OCI-LY3 (cell line): ENCODE results near the gene LRRN2.

Source experiments
- H2AFZ ChIP-seq: fragments of 200-600, 300-600 bp; shearing (Covaris generic); 2 replicates; pipeline ENCODE4 v1.6.0; 2014; ENCODE audit warnings: antibody characterized with exemption, low read depth, low read length
- H3K27ac ChIP-seq: fragments of 200-600, 300-600 bp; sonication (generic); 2 replicates; pipeline ENCODE4 v1.5.1; 2014; ENCODE audit warnings: mild to moderate bottlenecking, low read length, moderate library complexity, mixed read lengths
- H3K27me3 ChIP-seq: fragments of 200-600, 300-600 bp; sonication (generic); 2 replicates; pipeline ENCODE4 v1.6.1; 2014; ENCODE audit warnings: low read depth, low read length, mixed read lengths
- H3K36me3 ChIP-seq: fragments of 200-600, 300-600 bp; sonication (generic); replicated peaks from 2 replicates; pipeline ENCODE3; 2014; ENCODE audit warnings: low read depth, low read length, mixed read lengths
- H3K4me1 ChIP-seq: fragments of 300-600, 200-600 bp; sonication (generic); 2 replicates; pipeline ENCODE4 v1.6.1; 2014; ENCODE audit warnings: low read length, mixed read lengths
- H3K4me2 ChIP-seq: fragments of 200-600, 300-600 bp; sonication (generic); 2 replicates; pipeline ENCODE4 v1.6.1; 2014; ENCODE audit warnings: low read length, mixed read lengths
- H3K4me3 ChIP-seq: fragments of 300-600, 200-600 bp; sonication (generic); 2 replicates; pipeline ENCODE4 v1.5.1; 2014; ENCODE audit warnings: antibody characterized with exemption, mild to moderate bottlenecking, low read length, moderate library complexity
- H3K79me2 ChIP-seq: fragments of 300-600, 200-600 bp; shearing (Covaris generic); 2 replicates; pipeline ENCODE4 v1.6.1; 2014; ENCODE audit warnings: mild to moderate bottlenecking, low read length, mixed read lengths
- H3K9ac ChIP-seq: fragments of 300-600, 200-600 bp; shearing (Covaris generic); 2 replicates; pipeline ENCODE4 v1.6.0; 2014; ENCODE audit warnings: mild to moderate bottlenecking, low read length, moderate library complexity
- H3K9me3 ChIP-seq: fragments of 200-600, 300-600 bp; shearing (Covaris generic); 2 replicates; pipeline ENCODE4 v1.6.1; 2014; ENCODE audit warnings: low read length, mixed read lengths; ENCODE audit not compliant: insufficient read depth
- H4K20me1 ChIP-seq: fragments of 200-600, 300-600 bp; sonication (generic); 2 replicates; pipeline ENCODE4 v1.6.1; 2016; ENCODE audit warnings: low read length, mixed read lengths; ENCODE audit not compliant: insufficient read depth
- EZH2phosphoT487 ChIP-seq: fragments of 200-600 bp; shearing (Covaris generic); IDR thresholded peaks from 2 replicates; pipeline ENCODE4 v1.6.1; 2018; ENCODE audit warnings: antibody characterized with exemption, mixed run types, low read depth
- TF ChIP-seq, protein P1 (sequence below): fragments of 200-600, 300-600 bp; sonication (generic); IDR thresholded peaks from 2 replicates; pipeline ENCODE4 v1.5.1; 2014; ENCODE audit warnings: antibody characterized with exemption, low read length, low read depth

LRRN2 gene

DNA sequence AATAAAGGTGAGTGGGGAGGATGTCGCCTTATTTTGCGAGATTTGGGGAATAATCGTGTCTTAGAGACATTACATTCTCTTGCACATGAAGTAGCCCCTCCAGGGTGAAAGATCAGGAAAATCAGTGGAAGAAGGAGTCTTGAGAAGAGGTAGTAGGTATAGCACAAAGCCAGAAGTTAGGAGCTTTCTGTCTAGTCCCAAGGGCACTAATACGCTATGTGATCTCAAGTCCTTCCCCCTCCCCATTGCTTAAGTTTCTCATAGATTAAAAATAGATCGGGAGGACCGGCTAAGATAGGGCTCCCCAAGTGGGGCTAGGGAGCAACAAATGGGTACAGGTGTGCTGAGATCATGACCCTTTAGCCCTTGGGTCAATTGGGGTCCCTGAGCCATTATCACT, 13.5 kb downstream of the LRRN2 start:
- H3K27me3 ChIP-seq: peaks cover 68% of the 10 kb centered on the region

DNA sequence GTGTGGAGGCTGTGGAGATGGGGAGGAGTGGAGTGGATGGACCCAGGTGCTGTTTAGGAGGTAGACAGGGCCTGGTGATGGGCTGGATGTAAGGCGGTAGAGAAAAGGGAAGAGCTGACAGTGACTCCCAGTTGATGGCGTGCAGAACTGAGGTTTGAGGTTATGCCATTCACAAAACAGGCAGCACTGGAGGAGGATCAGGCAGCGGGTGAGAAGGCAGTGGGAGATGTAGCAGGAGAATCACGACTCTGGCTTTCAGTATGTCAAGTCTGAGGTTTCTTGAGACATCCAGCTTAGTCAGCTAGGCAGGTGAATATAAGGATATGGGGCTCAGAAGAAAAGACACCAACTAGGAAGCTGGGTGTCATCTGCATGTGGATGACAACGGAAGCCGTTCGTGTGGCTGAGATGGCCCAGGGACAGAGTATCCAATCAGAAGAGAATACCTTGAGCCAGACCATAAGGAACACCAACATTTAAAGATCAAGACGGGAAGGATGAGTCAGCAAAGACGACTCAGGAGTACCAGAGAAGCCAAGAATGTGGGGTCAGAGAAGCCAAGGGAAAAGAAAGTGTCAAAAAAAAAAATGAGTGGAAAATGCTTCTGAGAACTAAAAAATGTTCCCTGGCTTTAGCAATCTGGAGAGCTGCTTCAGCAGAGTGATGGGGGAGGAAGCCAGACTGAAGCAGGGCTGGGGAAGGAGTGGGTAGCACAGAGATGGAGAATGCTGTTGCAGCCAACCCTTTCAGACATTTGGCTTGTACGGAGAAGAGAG, 15.2 kb downstream of the LRRN2 start:
- no peak overlapping the region for H3K27ac ChIP-seq
- H3K4me3 ChIP-seq: no peak overlapping the region
- no peaks in the 10 kb centered on the region for H4K20me1 ChIP-seq
- no peaks in the 10 kb centered on the region for H3K4me1 ChIP-seq
- no peak overlapping the region for H3K4me2 ChIP-seq
- no peaks in the 10 kb centered on the region for H3K79me2 ChIP-seq
- H3K9me3 ChIP-seq: no peaks in the 10 kb centered on the region
- no peak for TF ChIP-seq EZH2phosphoT487
- TF ChIP-seq, protein P1, sequence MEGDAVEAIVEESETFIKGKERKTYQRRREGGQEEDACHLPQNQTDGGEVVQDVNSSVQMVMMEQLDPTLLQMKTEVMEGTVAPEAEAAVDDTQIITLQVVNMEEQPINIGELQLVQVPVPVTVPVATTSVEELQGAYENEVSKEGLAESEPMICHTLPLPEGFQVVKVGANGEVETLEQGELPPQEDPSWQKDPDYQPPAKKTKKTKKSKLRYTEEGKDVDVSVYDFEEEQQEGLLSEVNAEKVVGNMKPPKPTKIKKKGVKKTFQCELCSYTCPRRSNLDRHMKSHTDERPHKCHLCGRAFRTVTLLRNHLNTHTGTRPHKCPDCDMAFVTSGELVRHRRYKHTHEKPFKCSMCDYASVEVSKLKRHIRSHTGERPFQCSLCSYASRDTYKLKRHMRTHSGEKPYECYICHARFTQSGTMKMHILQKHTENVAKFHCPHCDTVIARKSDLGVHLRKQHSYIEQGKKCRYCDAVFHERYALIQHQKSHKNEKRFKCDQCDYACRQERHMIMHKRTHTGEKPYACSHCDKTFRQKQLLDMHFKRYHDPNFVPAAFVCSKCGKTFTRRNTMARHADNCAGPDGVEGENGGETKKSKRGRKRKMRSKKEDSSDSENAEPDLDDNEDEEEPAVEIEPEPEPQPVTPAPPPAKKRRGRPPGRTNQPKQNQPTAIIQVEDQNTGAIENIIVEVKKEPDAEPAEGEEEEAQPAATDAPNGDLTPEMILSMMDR: no peak
- H2AFZ ChIP-seq: no peak overlapping the region
- peaks cover 72% of the 10 kb centered on the region for H3K27me3 ChIP-seq
- no peaks in the 10 kb centered on the region for H3K36me3 ChIP-seq
- H3K9ac ChIP-seq: no peak overlapping the region

More for the DNA sequence above, 13.5 kb downstream of the LRRN2 start:
- H2AFZ ChIP-seq: no peak overlapping the region
- no peak overlapping the region for H3K9ac ChIP-seq
- no peaks in the 10 kb centered on the region for H3K4me1 ChIP-seq
- H3K27ac ChIP-seq: no peak overlapping the region
- H3K4me3 ChIP-seq: no peak overlapping the region
- H3K79me2 ChIP-seq: no peaks in the 10 kb centered on the region
- no peaks in the 10 kb centered on the region for H3K36me3 ChIP-seq
- H4K20me1 ChIP-seq: no peaks in the 10 kb centered on the region
- H3K4me2 ChIP-seq: no peak overlapping the region
- TF ChIP-seq, protein P1: no peak
- no peak for TF ChIP-seq EZH2phosphoT487
- no peaks in the 10 kb centered on the region for H3K9me3 ChIP-seq

DNA sequence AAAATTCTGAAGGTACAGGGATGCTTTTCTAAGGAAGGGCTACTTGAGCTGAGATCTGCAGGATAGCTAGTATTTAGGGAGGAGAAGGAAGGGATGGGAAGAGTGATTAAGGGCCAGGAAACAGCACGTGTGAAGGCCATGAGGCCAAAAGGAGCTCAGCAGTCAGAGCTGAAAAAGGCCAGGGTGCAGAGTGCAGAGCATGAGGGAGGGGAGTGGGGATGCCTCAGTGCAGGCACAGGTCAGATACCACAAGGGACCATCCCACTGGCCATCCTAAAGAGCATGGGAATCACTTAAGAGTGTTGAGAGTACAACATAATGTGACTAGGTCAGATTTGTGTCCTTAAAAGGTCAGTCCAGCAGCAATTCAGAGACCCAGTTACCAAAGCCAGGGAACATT, 16.0 kb downstream of the LRRN2 start:
- H3K27me3 ChIP-seq: peaks cover 77% of the 10 kb centered on the region
- H3K4me1 ChIP-seq: no peaks in the 10 kb centered on the region
- no peaks in the 10 kb centered on the region for H4K20me1 ChIP-seq
- no peak overlapping the region for H3K4me3 ChIP-seq
- no peak overlapping the region for H2AFZ ChIP-seq
- H3K4me2 ChIP-seq: no peak overlapping the region
- no peak overlapping the region for H3K9ac ChIP-seq
- no peaks in the 10 kb centered on the region for H3K36me3 ChIP-seq
- no peaks in the 10 kb centered on the region for H3K9me3 ChIP-seq
- TF ChIP-seq, protein P1: no peak
- TF ChIP-seq EZH2phosphoT487: no peak
- H3K27ac ChIP-seq: no peak overlapping the region
- no peaks in the 10 kb centered on the region for H3K79me2 ChIP-seq

DNA sequence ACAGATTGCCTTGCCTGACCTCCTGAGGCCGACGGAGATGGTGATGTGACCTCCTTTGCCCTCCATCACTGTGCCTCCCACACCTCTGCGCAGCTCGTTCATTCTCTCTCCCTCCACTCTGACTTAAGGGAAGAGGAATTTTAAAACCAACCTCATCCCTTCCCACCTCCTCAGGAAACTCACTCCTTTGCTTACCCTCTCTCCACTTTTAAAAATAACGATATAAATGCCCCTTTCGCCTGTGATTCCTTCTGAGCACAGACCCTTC, 21.2 kb downstream of the LRRN2 start:
- Histone ChIP-seq H4K20me1 (no peaks in the 10 kb centered on the region), H2AFZ (no peak overlapping the region)

More for the DNA sequence above, 21.2 kb downstream of the LRRN2 start:
- H3K27me3 ChIP-seq: peaks cover 66% of the 10 kb centered on the region
- no peak overlapping the region for H3K4me2 ChIP-seq
- no peak overlapping the region for H3K27ac ChIP-seq
- H3K9ac ChIP-seq: no peak overlapping the region
- H3K9me3 ChIP-seq: no peaks in the 10 kb centered on the region
- no peaks in the 10 kb centered on the region for H3K79me2 ChIP-seq
- no peak overlapping the region for H3K4me3 ChIP-seq
- no peaks in the 10 kb centered on the region for H3K4me1 ChIP-seq
- H3K36me3 ChIP-seq: no peaks in the 10 kb centered on the region
- no peak for TF ChIP-seq EZH2phosphoT487
- TF ChIP-seq, protein P1: no peak
